ENCODE measurements around the gene ARFGEF2.

- TF ChIP-seq POLR2A (IDR thresholded peaks at IDR 0.05; ENCODE audit: low read depth, low read length) (no peak), TAF1 (IDR thresholded peaks at IDR 0.05; ENCODE audit: borderline replicate concordance, low read depth, low read length) (no peak)
Measured at GRCh38 chr20:48948612-48949011, 27.1 kb downstream of the ARFGEF2 start.
